ENCODE data around the gene TMBIM4. TPM values are rescaled to one million over a fixed set of nuclear protein-coding genes. Genes with fewer than 3 reads are reported as not detected.

TMBIM4 gene
- total RNA-seq, 1 experiment from 2014 or later: 18.4 TPM

GRCh38 chr12:66165141-66165540 is 4.7 kb downstream of the TMBIM4 start:
- H3K4ac ChIP-seq (ENCODE audit: low read depth, low read length): no peak overlapping the region
- no peak overlapping the region for H3T11ph ChIP-seq (ENCODE audit: low read length)
- no peak overlapping the region for H4K8ac ChIP-seq (replicated peaks; ENCODE audit: insufficient read length, low read depth, low read length)

More at GRCh38 chr12:66165141-66165540, 4.7 kb downstream of the TMBIM4 start:
- Histone ChIP-seq H2BK12ac (ENCODE audit: insufficient read length, low read depth, low read length) (no peak overlapping the region), H3K27me3 (ENCODE audit: insufficient read depth, low read length) (no peaks in the 10 kb centered on the region), H3K4me1 (ENCODE audit: insufficient read depth, low read length) (peaks cover 3% of the 10 kb centered on the region), H3K79me2 (ENCODE audit: insufficient read depth, low read length) (peaks cover 3% of the 10 kb centered on the region; the same call in 1 of the 2 replicates), H2BK120ac (ENCODE audit: low read depth, low read length, poor library complexity, severe bottlenecking) (no peak overlapping the region), H2BK5ac (ENCODE audit: insufficient read length, low read length) (no peak overlapping the region), H4K91ac (ENCODE audit: insufficient read length, low read depth, low read length) (no peak overlapping the region), H3K23ac (ENCODE audit: insufficient read length, low read depth, low read length) (no peak overlapping the region), H3K27ac (ENCODE audit: insufficient read length, low read depth, low read length) (no peak overlapping the region), H3K9ac (ENCODE audit: extremely low read depth, insufficient read length, low read length) (no peak overlapping the region), H3K56ac (ENCODE audit: insufficient read length, low read depth, low read length) (no peak overlapping the region), H3K18ac (ENCODE audit: insufficient read length, low read depth, low read length) (no peak overlapping the region), H2AK5ac (ENCODE audit: insufficient read length, low read length) (no peak overlapping the region), H3K79me1 (ENCODE audit: insufficient read depth, low read depth, low read length, poor library complexity, severe bottlenecking) (peaks cover 8% of the 10 kb centered on the region), H3K14ac (ENCODE audit: insufficient read depth, low read length) (no peak overlapping the region), H2AFZ (ENCODE audit: low read length) (no peak overlapping the region), H3K23me2 (ENCODE audit: insufficient read length, low read depth, low read length, poor library complexity, severe bottlenecking) (no peaks in the 10 kb centered on the region), H4K20me1 (ENCODE audit: control insufficient read depth, insufficient read depth, insufficient read length) (no peaks in the 10 kb centered on the region), H2BK20ac (ENCODE audit: low read depth, low read length, poor library complexity, severe bottlenecking) (no peak overlapping the region), H3K4me2 (ENCODE audit: insufficient read depth, insufficient read length, low read length) (no peak overlapping the region), H4K5ac (ENCODE audit: insufficient read length, low read depth, low read length) (no peak overlapping the region), H3K9me3 (ENCODE audit: control insufficient read depth, low read depth, low read length) (no peaks in the 10 kb centered on the region), H2BK15ac (ENCODE audit: low read depth, low read length) (no peak overlapping the region)
- Mint-ChIP-seq H3K27me3 (ENCODE audit: low read depth) (no peaks in the 10 kb centered on the region; the same call in 1 of the 2 replicates), H3K27ac (no peak overlapping the region), H3K9me3 (peaks cover 10 to 15% of the 10 kb centered on the region in 2 experiments; a peak in 3 of 5 replicates), H3K4me3 (no peak overlapping the region), H3K4me1 (peaks cover 3 to 6% of the 10 kb centered on the region in 2 experiments; a peak in 3 of 4 replicates), H3K36me3 (ENCODE audit: insufficient read depth in 1 of 3, low read depth in 3 of 3) (peaks cover 12 to 16% (median 13%) of the 10 kb centered on the region in 3 experiments)
- no CpG with 5 or more reads among the region's 2 CpGs for WGBS (ENCODE audit: extremely low coverage, insufficient read length, low lambda C conversion rate)
- no peak for DNase-seq
- TF ChIP-seq CTCF (conservative IDR thresholded peaks at IDR 0.05): no peak
